SK-N-SH treated with all-trans-retinoic acid at 6 μM for 48 hours (cell line): ENCODE results near the gene VAT1.

Experiments used
- PATZ1 ChIP-seq: fragments of 250-450 bp; sonication (Bioruptor Pico); IDR thresholded peaks from 2 replicates; pipeline ENCODE4 v1.8.0; 2020; ENCODE audit warnings: mild to moderate bottlenecking, moderate library complexity, borderline replicate concordance
- PPARA ChIP-seq: fragments of 250-450 bp; sonication (Bioruptor Pico); IDR thresholded peaks from 2 replicates; pipeline ENCODE4 v1.5.0; 2020; ENCODE audit warnings: mild to moderate bottlenecking, borderline replicate concordance
- SNAI2 ChIP-seq: fragments of 250-450 bp; sonication (Bioruptor Pico); IDR thresholded peaks from 2 replicates; pipeline ENCODE4 v1.5.0; 2020; ENCODE audit warnings: mild to moderate bottlenecking, moderate library complexity
- ZFP3 ChIP-seq: fragments of 250-450 bp; sonication (Bioruptor Pico); IDR thresholded peaks from 2 replicates; pipeline ENCODE4 v1.5.0; 2020; ENCODE audit warnings: mild to moderate bottlenecking, moderate library complexity

- TF ChIP-seq PATZ1 (CRISPR knock-in tag) = peak; percentile 56; the same call in 1 of the 2 replicates
- TF ChIP-seq SNAI2 (CRISPR knock-in tag) = no peak
- TF ChIP-seq PPARA (CRISPR knock-in tag) = no peak
- TF ChIP-seq ZFP3 = no peak
Observed at GRCh38 chr17:43020789-43021740, 1.1 kb downstream of the VAT1 start.
